GM19324 (cell line): ENCODE measurements around the gene PKP1.
"Not testable (repeated sequence)": the region's sequence is repeated elsewhere in the genome, so short reads cannot be mapped to it uniquely, and the experiment has no call there.

ENCODE experiments used
- ATAC-seq: cut with Tn5 transposase; IDR thresholded peaks from one replicate; pipeline ENCODE4 v1.9.1; 2021; ENCODE audit warnings: mild to moderate bottlenecking, moderate library complexity; ENCODE audit not compliant: unreplicated experiment, low FRiP score

PKP1 gene, protein sequence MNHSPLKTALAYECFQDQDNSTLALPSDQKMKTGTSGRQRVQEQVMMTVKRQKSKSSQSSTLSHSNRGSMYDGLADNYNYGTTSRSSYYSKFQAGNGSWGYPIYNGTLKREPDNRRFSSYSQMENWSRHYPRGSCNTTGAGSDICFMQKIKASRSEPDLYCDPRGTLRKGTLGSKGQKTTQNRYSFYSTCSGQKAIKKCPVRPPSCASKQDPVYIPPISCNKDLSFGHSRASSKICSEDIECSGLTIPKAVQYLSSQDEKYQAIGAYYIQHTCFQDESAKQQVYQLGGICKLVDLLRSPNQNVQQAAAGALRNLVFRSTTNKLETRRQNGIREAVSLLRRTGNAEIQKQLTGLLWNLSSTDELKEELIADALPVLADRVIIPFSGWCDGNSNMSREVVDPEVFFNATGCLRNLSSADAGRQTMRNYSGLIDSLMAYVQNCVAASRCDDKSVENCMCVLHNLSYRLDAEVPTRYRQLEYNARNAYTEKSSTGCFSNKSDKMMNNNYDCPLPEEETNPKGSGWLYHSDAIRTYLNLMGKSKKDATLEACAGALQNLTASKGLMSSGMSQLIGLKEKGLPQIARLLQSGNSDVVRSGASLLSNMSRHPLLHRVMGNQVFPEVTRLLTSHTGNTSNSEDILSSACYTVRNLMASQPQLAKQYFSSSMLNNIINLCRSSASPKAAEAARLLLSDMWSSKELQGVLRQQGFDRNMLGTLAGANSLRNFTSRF

DNA sequence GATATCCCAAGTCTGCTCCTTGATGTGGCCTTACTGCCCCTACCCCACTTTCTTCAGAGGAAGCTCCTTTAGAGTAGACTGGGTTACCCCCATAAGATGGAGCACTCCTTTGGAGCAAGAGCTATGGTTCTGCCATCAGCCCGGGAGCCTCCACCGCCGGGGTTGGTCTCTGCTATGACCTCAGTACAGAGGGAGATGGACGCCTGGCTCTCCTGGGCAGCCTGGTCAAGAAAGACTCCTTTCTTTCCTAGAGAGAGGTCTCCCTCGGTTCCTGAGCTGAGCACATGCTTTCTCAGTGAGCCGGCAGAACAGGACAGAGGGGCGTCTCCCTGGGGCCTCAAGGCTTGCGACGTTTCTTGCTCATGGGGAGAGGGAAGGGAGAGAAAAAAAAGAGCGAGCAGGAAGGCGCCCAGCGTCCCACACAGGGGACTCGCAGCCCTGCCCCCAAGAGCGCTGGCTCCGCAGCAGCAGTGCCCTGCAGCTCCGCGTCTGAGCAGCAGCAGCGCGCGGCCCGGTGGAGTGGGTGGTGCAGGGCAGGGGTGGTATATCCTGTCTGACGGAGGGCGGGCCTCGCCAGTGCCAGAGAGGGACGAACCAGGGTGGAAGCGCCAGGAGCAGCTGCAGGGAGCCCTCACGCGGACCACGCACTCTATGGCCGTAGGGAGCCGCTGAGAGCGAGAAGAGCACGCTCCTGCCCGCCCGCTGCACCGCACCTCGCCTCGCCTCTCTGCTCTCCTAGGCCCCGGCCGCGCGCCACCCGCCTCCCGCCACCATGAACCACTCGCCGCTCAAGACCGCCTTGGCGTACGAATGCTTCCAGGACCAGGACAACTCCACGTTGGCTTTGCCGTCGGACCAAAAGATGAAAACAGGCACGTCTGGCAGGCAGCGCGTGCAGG lies at the start of gene PKP1:
PKP1 (plus strand) TSS at position 576 of the 899 bp plus-strand sequence; CDS start at position 773, 197 bp downstream.
- no peak for ATAC-seq

DNA sequence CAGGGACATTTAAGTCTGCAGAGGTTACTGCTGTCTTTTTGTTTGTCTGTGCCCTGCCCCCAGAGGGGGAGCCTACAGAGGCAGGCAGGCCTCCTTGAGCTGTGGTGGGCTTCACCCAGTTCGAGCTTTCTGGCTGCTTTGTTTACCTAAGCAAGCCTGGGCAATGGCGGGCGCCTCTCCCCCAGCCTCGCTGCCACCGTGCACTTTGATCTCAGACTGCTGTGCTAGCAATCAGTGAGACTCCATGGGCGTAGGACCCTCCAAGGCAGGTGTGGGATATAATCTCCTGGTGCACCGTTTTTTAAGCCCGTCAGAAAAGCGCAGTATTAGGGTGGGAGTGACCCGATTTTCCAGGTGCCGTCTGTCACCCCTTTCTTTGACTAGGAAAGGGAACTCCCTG lies 43.7 kb upstream of the PKP1 start:
- ATAC-seq = not testable (repeated sequence)

DNA sequence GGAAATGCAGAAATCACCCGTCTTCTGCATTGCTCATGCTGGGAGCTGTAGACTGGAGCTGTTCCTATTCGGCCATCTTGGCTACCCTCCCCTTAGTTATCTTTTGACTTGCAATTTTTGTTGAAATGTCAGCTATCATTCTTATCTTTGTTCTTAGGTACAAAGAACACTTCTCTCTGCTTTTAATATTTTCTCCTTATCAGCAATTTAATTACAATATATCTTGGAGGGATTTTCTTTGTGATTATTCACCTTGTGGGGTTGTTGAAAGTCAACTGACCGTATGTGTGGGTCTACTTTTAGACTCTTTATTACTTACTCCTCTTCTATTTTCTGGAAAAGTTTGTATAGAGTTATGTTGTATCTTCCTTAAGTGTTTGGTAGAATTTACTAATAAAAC lies 43.1 kb upstream of the PKP1 start:
- ATAC-seq = no peak

DNA sequence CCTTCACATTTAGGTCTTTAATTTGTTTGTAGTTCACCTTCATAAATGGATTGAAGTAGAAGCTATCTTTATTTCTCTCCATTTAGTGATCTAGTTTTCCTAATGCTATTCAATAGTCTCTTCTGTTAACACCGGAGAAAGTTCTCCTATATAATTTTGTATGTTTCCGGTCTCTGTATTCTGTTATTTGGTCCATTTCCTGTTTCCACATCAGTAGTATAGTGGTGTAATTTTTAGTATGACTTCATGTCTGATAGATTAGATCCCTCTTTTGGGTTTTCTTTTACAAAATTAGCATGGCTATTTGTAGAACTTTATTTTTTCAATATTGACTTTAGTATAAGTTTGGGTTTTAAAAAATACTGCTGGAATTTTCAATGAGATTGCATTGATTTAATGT lies 41.6 kb upstream of the PKP1 start:
- ATAC-seq = no peak

DNA sequence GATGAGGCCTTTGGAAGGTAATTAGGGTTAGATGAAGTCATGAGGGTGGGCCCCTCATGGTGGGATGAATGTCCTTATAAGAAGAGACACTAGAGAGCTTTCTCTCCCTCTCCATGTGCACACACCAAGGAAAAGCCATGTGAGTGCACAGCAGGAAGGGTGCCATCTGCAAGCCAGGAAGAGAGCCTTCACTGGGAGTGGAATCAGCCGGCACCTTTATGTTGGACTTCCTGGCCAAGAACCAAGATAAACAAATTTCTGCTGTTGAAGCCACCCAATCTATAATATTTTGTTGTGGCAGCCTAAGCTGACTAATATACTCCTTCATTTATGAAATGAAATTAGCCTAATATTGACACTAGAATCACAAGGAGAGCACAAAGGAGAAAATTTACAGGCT lies 38.2 kb upstream of the PKP1 start:
- ATAC-seq = no peak

DNA sequence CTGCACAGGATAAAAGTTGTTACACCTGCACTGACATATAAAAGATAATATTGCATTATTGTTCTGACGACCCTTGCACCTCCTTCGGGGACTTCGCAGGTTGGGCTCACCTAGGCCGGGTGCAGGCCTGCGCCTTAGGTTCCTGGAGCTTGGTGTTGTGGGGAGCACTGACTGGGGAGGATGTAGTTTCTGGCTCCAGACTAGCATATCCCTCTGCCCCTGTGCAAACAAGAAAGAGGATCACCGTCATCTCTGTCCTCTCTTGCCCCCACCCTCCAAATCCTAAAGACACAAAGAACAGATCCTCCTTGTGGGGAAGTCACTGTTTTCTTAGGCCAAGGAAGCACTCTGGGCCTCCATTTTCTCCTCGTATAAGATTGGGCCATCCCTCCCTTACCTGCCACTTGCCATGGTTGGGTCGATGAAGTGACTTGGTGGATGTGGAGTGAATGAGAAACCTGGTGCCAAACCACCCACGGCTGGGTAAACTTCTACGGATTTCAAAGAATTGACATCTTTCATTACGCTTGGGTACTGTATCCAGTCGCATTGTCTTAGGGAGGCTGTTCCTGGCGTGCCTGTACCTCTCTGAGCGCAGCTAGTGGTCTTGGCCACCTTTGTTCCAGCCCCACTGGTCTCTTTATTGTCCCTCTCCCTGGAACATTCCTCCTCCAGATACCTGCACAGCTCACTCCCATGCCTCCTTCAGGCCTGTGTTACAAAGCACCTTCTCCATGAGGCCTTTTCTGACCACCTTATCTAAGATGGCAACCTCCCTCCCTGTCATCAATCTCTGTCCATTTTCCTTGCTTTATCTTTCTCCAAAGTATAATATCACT lies 34.4 kb upstream of the PKP1 start:
- ATAC-seq = no peak

DNA sequence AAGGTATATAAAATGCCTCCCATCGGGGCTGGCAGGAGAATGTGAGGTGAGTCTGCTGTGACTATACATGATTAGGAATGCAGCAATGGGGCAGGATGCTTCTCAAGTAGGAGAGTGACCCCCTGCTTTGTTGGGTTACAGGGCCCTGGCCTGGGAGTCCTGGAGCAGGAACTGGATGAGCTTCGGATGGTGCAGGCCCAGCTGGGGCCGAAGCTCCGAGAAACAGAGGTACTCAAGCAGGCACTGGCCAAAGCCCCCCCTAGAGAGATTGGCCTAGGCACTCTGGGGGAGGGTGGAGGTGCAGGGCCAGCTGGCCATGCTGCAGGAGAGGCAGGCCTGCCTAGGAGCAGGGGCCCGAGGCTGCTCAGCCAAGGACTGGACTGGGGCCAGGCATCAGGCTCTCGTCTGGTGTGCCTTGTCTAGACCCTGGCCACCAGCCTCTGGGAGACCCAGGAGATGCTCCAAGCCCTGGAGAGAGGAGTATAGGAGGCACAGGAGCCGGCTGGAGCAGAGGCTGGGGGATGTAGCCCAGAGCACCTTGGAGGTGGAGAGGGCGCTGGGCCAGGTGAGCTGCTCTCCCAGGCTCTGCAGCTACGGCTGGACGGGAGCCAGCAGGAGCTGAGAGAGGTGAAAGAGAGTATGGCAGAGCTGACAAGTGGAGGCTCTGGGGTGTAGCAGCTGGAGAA lies 32.8 kb upstream of the PKP1 start:
- ATAC-seq = no peak

DNA sequence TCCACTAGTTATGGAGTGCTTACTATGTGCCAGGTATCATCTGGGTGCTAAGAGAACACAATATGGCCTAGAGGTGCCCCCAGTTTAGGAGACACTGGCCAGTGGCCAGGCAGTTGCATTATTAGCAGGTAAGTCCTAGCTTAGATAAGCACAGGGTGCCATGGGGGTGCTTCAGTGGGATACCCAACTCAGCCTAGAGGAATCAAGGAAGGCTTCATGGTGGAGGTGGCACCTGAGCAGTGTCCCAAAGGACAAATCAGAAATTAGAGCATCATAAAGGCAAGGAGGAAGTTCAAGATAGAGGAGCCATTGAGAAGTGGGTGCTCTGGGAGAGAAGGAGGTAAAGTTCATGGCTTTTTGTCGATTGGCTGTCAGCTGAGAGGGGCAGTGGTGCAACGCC lies 31.9 kb upstream of the PKP1 start:
- no peak for ATAC-seq

DNA sequence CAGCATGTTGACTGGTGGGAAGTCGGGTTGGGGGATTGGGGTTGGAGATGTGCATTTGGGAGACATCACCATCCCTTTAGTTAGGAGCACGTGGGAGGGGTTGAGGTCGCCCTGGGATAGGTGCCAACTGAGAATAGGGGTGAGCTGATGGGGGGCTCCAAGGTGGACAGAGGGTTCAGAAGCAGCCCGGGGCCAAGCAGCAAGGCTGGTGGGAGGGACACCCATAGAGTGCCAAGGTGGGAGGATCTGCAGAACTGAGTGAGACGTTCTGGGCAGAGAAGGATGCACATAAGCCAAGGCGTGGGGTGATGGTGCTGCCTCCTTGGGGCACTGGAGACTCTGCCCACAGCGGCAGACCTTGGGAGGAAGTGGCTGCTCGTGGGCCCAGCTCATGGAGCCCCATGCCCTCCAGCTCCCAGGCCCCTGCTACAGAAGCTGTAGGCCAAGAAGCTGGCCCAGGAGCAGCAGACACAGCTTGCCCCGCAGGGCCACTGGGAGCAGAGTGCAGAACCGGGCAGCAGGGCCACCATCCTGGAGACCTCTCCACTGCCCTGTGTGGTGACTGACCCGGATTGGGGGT lies 31.4 kb upstream of the PKP1 start:
- ATAC-seq = no peak

DNA sequence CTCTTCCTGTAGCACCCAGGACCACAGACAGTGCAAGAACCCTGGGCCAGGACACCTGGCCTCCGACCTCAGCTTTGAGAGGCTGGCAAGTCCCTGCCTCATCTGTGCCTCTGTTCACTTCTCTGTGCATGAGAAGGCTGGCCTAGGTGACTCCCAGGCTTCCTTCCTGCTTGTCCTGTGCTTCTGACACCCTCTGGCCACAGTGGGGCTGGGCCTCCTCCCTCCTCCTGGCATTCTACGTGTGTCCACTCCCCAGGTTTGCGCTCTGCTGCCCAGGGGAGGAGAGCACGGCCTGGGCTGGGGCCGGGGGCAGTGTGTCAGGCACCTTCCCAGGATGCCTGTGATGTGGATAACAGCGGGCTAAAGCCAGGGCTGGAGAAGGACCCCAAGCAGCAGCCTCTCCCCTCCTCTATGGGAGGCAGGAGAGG lies 30.3 kb upstream of the PKP1 start:
- no peak for ATAC-seq

DNA sequence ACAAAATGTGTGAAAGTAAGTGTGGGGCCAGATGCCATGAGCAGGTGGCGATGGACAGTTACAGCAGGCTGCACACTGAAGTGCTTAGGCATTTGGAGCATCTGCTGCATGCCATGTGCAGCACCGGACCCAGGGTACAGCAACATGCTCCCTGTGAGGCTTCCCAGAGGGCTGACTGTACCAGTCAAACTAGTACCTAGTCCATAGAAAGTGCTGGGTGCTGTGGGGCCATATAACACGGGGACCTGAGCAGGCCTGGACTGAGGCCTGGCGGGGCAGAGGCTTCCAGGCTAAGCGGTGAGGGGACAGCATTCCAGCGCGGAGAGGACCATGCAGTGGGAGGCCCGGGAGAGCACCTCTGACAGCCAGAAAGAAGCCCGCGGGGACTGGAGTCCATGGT lies 29.9 kb upstream of the PKP1 start:
- no peak for ATAC-seq

DNA sequence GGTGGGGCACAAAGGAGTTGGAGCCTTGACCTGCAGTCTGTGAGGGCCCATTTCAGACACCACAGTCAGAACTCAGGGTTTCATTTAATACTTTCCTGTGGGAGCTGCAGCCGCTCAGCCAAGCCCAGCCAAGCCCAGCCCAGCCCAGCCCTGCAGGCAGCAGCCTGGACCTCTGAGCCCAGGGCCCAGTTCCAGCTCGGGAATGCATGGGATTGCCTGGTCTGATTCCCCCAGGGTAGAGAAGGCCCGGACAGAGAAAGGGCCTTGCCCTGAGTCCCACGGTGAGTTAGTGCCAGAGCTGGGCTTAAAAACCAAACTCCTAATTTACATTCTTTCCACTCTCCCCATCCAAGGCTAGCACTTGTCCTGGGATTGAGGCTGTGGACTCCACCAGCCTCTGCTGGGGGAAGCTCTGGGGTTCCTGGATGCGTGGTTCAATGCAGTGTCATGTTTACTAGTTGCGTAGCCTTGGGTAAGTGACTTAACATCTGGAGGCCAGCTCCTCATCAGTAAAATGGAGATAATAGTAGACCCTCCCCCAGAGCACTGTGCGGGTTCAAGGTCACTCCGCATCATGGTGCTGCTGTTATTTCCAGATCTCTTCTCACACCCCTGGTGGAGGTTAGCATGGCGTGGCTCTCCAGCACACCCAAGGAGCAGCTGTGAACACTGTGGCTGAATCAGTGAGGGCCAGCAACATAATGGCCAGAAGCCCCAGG lies 29.2 kb upstream of the PKP1 start:
- no peak for ATAC-seq

DNA sequence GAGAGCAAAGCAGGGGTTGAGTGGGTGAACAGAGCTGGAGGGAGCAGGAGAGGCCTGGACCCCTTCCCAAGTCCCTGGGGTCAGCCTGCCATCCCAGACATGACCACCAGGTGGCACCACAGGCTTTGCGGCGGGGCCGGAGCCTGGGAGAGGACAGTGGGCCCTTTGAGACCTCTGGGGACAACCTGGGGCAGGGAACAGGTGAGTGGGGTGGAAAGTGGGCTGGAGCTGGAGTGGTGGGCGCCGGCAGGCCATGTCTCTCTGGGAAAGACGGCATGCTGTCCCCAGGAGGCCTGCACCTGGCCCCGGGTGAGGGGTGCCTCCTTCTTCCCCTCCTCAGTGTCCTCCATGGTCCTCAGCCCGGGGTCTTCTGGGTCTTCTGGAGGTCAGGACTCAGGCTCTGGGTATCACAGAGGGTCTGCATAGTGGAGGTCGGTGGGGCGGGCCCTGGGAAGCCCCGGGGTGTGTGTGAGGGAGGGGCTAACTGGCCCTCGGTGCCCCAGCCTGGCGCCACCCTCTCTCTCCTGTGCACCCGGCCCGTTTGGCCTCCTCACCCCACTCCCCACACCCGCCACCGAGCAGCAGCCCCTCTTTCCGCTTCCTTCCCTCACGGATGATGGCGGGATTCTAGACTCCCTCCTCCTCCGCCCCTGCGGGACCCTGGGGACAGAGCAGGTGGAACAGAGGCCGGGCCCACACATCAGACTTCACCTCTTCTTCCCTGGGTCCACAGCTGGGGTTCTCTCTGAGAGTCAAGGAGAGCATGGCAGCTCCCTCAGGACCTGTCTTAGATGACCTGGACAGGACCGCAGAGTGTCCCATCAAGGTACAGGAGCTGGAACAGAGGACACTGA lies 28.5 kb upstream of the PKP1 start:
- ATAC-seq = no peak

DNA sequence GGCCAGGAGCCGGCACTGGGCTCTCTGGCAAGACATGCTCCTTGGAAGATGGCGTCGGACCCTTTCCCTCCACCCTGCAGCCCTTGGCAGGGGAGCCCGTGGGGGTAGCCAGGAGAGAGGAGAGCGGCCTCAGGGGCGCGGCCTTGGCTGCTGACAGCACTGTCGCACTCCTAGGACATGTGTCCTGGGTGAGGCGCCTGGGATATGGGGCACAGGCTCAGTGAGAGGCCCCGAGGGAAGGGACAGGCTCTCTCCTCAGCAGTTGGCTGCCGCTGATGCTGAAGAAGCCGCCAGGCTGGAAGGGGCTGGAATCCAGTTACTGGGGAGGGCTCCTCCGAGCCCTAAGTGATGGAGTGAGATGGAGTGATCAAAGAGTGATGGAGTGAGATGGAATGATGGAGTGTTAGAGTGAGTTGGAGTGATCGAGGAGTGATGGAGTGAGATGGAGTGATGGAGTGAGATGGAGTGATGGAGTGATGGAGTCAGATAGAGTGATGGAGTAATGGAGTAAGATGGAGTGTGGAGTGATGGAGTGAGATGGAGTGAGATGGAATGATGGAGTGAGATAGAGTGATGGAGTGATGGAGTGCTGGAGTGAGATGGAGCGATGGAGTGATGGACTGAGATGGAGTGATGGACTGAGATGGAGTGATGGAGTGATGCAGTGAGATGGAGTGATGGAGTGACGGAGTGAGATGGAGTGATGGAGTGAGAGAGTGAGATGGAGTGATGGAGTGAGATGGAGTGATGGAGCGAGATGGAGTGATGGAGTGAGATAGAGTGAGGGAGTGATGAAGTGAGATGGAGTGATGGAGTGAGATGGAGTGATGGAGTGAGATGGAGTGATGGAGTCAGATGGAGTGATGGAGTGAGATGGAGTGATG lies 27.6 kb upstream of the PKP1 start:
- ATAC-seq = no peak

DNA sequence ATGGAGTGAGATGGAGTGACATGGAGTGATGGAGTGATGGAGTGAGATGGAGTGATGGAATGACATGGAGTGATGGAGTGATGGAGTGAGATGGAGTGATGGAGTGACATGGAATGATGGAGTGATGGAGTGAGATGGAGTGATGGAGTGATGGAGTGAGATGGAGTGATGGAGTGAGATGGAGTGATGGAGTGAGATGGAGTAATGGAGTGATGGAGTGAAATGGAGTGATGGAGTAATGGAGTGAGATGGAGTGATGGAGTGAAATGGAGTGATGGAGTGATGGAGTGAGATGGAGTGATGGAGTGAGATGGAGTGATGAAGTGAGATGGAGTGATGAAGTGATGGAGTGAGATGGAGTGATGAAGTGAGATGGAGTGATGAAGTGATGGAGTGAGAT lies 25.2 kb upstream of the PKP1 start:
- not testable (repeated sequence) for ATAC-seq

DNA sequence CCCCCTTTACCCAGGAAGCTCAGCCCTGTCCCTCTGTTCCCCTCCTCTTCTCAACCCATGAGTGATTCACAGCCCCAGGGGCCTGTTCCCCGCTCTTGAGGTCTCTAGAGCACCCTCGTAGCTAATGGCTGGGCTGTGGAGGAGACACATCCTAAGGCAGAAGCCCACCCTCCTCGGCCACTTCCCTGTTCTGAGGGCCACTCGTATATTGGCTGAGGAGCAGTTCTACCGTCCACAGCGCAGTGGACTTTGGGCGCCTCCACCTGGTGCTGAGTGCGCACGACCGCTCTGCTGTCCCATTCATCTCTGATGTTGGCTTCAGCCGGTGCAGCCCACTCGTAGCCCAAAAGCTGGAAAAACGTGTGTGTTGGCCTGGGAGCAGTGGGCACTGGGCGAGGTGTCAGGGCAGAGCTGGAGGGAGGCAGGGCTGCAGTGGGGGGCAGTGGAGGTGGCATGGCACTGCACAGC lies 24.5 kb upstream of the PKP1 start:
- no peak for ATAC-seq
